Endothelial cell of umbilical vein (primary cell): Measurements from ENCODE around the gene SLC15A2. TPM values are rescaled to one million over a fixed set of nuclear protein-coding genes. Genes with fewer than 3 reads are reported as not detected.

ENCODE experiments used
- BruUV-seq: library from RNA; stranded (reverse); fragments of 400-500 nt; replicated peaks from 2 replicates; lab custom pipeline; 2021; lab: Mats Ljungman, UMichigan
- CTCF ChIA-PET: fragments of 300-600, 350-600 bp; sonication (Branson Sonifier 250); formaldehyde crosslinking; loops from one replicate; lab custom pipeline; 2021; ENCODE audit warnings: antibody characterized with exemption, inconsistent platforms; lab: Charles Lee
- POLR2A ChIA-PET: fragments of 300-600, 350-600 bp; sonication (Branson Sonifier 250); formaldehyde crosslinking; loops from one replicate; lab custom pipeline; 2021; ENCODE audit warnings: antibody characterized with exemption, inconsistent platforms; lab: Charles Lee
- DNase-seq: peaks from one replicate; pipeline ENCODE4 v3.0.0-alpha.2; 2011; ENCODE audit warnings: low read depth, low spot score
- FAIRE-seq: peaks from 2 replicates; lab custom pipeline; 2011; peaks lifted over from hg19 to GRCh38; lab: Jason Lieb, UNC
- H2AFZ ChIP-seq: 2 replicates; pipeline ENCODE4 v1.6.0; 2012; ENCODE audit warnings: low read depth, low read length, control low read depth, inconsistent platforms
- H3K27ac ChIP-seq: 2 replicates; pipeline ENCODE4 v1.5.1; 2011; ENCODE audit warnings: low read depth, mild to moderate bottlenecking, control low read depth, low read length, moderate library complexity; ENCODE audit not compliant: insufficient read depth
- H3K27me3 ChIP-seq, 2 experiments: 2 replicates each; pipeline versions ENCODE4 v1.6.0 to v1.6.1; 2011; ENCODE audit warnings: low read length in 2 of 2, mixed read lengths in 1 of 2; ENCODE audit not compliant: control insufficient read depth in 2 of 2, insufficient read depth in 2 of 2
- H3K36me3 ChIP-seq, 2 experiments: 2 replicates in 1 of 2; 3 replicates in 1 of 2; pipeline ENCODE4 v1.5.1; 2011; ENCODE audit warnings: low read length in 2 of 2, mild to moderate bottlenecking in 1 of 2, moderate library complexity in 1 of 2; ENCODE audit not compliant: control insufficient read depth in 2 of 2, insufficient read depth in 2 of 2; ENCODE audit errors: extremely low read depth in 1 of 2
- H3K4me1 ChIP-seq: 3 replicates; pipeline ENCODE4 v1.5.1; 2011; ENCODE audit warnings: mild to moderate bottlenecking, low read length; ENCODE audit not compliant: control insufficient read depth, insufficient read depth; ENCODE audit errors: extremely low read depth
- H3K4me2 ChIP-seq: 2 replicates; pipeline ENCODE4 v1.6.1; 2011; ENCODE audit warnings: low read length, control low read depth, mixed read lengths; ENCODE audit not compliant: insufficient read depth
- H3K4me3 ChIP-seq, 3 experiments: fragments of 200-600 bp in 1 of 3; sonication (generic), shearing (Covaris generic) in 1 of 3; replicated peaks in 1 of 3; 2 replicates each; pipeline ENCODE4 v1.5.1; 2011 to 2016; ENCODE audit warnings: control low read depth in 3 of 3, low read length in 3 of 3, mild to moderate bottlenecking in 2 of 3, inconsistent platforms in 1 of 3, low read depth in 1 of 3, moderate library complexity in 1 of 3; ENCODE audit not compliant: insufficient read depth in 1 of 3
- H3K79me2 ChIP-seq: 2 replicates; pipeline ENCODE4 v1.6.0; 2012; ENCODE audit warnings: low read length, inconsistent platforms; ENCODE audit not compliant: control insufficient read depth, insufficient read depth
- H3K9ac ChIP-seq: replicated peaks from 2 replicates; pipeline ENCODE3; 2011; ENCODE audit warnings: low read length, control low read depth; ENCODE audit not compliant: insufficient read depth; ENCODE audit errors: extremely low read depth
- H3K9me1 ChIP-seq: replicated peaks from 3 replicates; pipeline ENCODE4 v1.6.0; 2011; ENCODE audit warnings: mild to moderate bottlenecking, low read length; ENCODE audit not compliant: control insufficient read depth, insufficient read depth; ENCODE audit errors: extremely low read depth
- H3K9me3 ChIP-seq: replicated peaks from 2 replicates; pipeline ENCODE4 v1.5.1; 2012; ENCODE audit warnings: low read length, inconsistent platforms; ENCODE audit not compliant: control insufficient read depth, insufficient read depth
- H4K20me1 ChIP-seq: replicated peaks from 2 replicates; pipeline ENCODE3; 2011; ENCODE audit warnings: mild to moderate bottlenecking, low read length; ENCODE audit not compliant: control insufficient read depth, insufficient read depth; ENCODE audit errors: extremely low read depth
- EZH2 ChIP-seq: IDR thresholded peaks from 2 replicates; pipeline ENCODE4 v1.6.1; 2012; ENCODE audit warnings: borderline replicate concordance, low read depth, mild to moderate bottlenecking, moderate library complexity, low read length, inconsistent platforms; ENCODE audit not compliant: severe bottlenecking
- FOS ChIP-seq: IDR thresholded peaks from 2 replicates; pipeline ENCODE4 v1.6.1; 2011; ENCODE audit warnings: mild to moderate bottlenecking, low read length, moderate library complexity, borderline replicate concordance; ENCODE audit not compliant: insufficient read depth
- GATA2 ChIP-seq: IDR thresholded peaks from 2 replicates; pipeline ENCODE4 v1.7.0; 2011; ENCODE audit warnings: low read depth, mild to moderate bottlenecking, moderate library complexity, mixed read lengths, low read length; ENCODE audit not compliant: insufficient read length, insufficient read depth
- JUN ChIP-seq: IDR thresholded peaks from 2 replicates; pipeline ENCODE4 v1.6.1; 2011; ENCODE audit warnings: borderline replicate concordance, low read depth; ENCODE audit not compliant: insufficient read length, insufficient read depth
- MYC ChIP-seq: IDR thresholded peaks from one replicate; pipeline ENCODE4 v1.6.1; 2011; ENCODE audit warnings: mild to moderate bottlenecking, low read depth, low read length
- POLR2A ChIP-seq: IDR thresholded peaks from 2 replicates; pipeline ENCODE4 v1.6.1; 2012; ENCODE audit warnings: low read depth, mild to moderate bottlenecking, control low read depth, low read length
- POLR2AphosphoS5 ChIP-seq: IDR thresholded peaks from 2 replicates; pipeline ENCODE4 v1.6.1; 2012; ENCODE audit warnings: low read depth, mild to moderate bottlenecking, control low read depth, low read length, moderate library complexity; ENCODE audit not compliant: insufficient read depth
- dilution Hi-C: fragments of 300-500 bp; cut with MboI; formaldehyde crosslinking; loops from one replicate; pipeline ENCODE4 v1.15.0; 2019; ENCODE audit warnings: low sequenced_read_pairs; ENCODE audit not compliant: extremely low pct_ligation_motif_present
- intact Hi-C: fragments of 100-400 bp; cut with micrococcal nuclease; formaldehyde crosslinking; loops from one replicate; pipeline ENCODE4 v1.10.0; 2022
- polyA plus RNA-seq, 4 experiments: library from polyadenylated mRNA; depleted of rRNA in 3 of 4; stranded (reverse) in 3 of 4; unstranded in 1 of 4; fragments of >200 nt; gene quantifications; 2 replicates each; pipeline versions ENCODE4 v1.2.1 to v1.2.3, GENCODE V29; 2011 to 2012; ENCODE audit warnings: missing spikeins in 1 of 4
- total RNA-seq: library from RNA; stranded (reverse); gene quantifications from 2 replicates; pipeline ENCODE4 v1.2.3, GENCODE V29; 2021
- TF ChIP-seq, protein P1 (sequence below), 2 donors: IDR thresholded peaks; 1 replicate in 1 of 2; 2 replicates in 1 of 2; pipeline ENCODE4 v1.5.1; 2011; ENCODE audit warnings: low read length in 2 of 2, mild to moderate bottlenecking in 2 of 2, moderate library complexity in 2 of 2, control low read depth in 1 of 2, inconsistent platforms in 1 of 2, low read depth in 1 of 2; ENCODE audit not compliant: insufficient read depth in 1 of 2; ENCODE audit errors: extremely low read depth in 1 of 2
- TF ChIP-seq, protein P2 (sequence below): IDR thresholded peaks from 2 replicates; pipeline ENCODE4 v1.6.1; 2011; ENCODE audit not compliant: insufficient read depth, insufficient read length

The SLC15A2 gene
- total and polyA plus RNA-seq, 2 donors (not counting 3 experiments of a cell fraction or from before 2014, with no cell fraction given), result 0.11 to 0.39 TPM

DNA sequence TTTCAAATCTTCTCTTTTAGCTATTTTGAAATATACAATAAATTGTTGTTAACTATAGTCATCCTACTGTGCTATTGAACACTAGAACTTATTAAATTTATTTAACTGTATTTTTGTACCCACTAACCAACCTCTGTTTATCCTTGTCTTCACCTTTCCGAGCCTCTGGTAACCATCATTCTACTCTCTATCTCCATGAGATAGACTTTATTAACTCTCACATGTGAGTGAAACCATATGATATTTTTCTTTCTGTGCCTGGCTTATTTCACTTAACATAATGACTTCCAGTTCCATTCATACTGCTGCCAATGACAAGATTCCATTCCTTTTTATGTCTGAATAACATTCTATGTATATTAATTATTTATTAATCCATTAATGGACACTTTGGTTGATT is 15.8 kb upstream of the SLC15A2 start:
- TF ChIP-seq, protein P1, sequence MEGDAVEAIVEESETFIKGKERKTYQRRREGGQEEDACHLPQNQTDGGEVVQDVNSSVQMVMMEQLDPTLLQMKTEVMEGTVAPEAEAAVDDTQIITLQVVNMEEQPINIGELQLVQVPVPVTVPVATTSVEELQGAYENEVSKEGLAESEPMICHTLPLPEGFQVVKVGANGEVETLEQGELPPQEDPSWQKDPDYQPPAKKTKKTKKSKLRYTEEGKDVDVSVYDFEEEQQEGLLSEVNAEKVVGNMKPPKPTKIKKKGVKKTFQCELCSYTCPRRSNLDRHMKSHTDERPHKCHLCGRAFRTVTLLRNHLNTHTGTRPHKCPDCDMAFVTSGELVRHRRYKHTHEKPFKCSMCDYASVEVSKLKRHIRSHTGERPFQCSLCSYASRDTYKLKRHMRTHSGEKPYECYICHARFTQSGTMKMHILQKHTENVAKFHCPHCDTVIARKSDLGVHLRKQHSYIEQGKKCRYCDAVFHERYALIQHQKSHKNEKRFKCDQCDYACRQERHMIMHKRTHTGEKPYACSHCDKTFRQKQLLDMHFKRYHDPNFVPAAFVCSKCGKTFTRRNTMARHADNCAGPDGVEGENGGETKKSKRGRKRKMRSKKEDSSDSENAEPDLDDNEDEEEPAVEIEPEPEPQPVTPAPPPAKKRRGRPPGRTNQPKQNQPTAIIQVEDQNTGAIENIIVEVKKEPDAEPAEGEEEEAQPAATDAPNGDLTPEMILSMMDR (IDR thresholded peaks at IDR 0.05; ENCODE audit: extremely low read depth in 1 of 2, insufficient read depth in 1 of 2, low read depth in 1 of 2, low read length in 2 of 2), result no peak
- TF ChIP-seq POLR2A, result no peak
- TF ChIP-seq MYC, result no peak
- no peak for TF ChIP-seq FOS
- TF ChIP-seq POLR2AphosphoS5, result no peak
- TF ChIP-seq EZH2, result no peak
- TF ChIP-seq GATA2, result no peak
- TF ChIP-seq JUN, result no peak
- TF ChIP-seq, protein P2, sequence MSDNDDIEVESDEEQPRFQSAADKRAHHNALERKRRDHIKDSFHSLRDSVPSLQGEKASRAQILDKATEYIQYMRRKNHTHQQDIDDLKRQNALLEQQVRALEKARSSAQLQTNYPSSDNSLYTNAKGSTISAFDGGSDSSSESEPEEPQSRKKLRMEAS, result no peak
- Histone ChIP-seq H2AFZ (no peak overlapping the region), H3K9me3 (no peaks in the 10 kb centered on the region), H4K20me1 (no peaks in the 10 kb centered on the region), H3K27ac (no peak overlapping the region), H3K9me1 (no peaks in the 10 kb centered on the region), H3K9ac (no peak overlapping the region), H3K27me3 (no peaks in the 10 kb centered on the region), H3K4me1 (no peaks in the 10 kb centered on the region), H3K4me2 (no peak overlapping the region), H3K36me3 (no peaks in the 10 kb centered on the region), H3K4me3 (no peak overlapping the region), H3K79me2 (no peaks in the 10 kb centered on the region)
- no peak for FAIRE-seq
- DNase-seq, result no peak
- ChIA-PET POLR2A (no interaction called here), CTCF (interaction anchor here (1.0 kb wide), 1 partner anchor 332 kb away, joined by 3 read pairs; no protein-coding TSS in a partner anchor)
- intact Hi-C loops (no loop called here), dilution Hi-C loops (no loop called here)
- no TSS peak for BruUV-seq
